Stomach smooth muscle (tissue), 2 donors: ENCODE results near the gene ASXL1.
"Not testable (repeated sequence)": the region's sequence is repeated elsewhere in the genome, so short reads cannot be mapped to it uniquely, and the experiment has no call there.

Experiments used
- H3K27ac ChIP-seq: one replicate; pipeline ENCODE4 v1.7.0; 2013; ENCODE audit warnings: mild to moderate bottlenecking, low read length, inconsistent platforms
- H3K27me3 ChIP-seq, 2 donors: one replicate each; pipeline ENCODE4 v1.7.0; 2013; ENCODE audit warnings: low read length in 2 of 2; ENCODE audit not compliant: insufficient read depth in 2 of 2, control insufficient read depth in 1 of 2
- H3K36me3 ChIP-seq, 2 donors: one replicate each; pipeline ENCODE4 v1.7.0; 2013; ENCODE audit warnings: low read length in 2 of 2; ENCODE audit not compliant: control insufficient read depth in 2 of 2, insufficient read depth in 2 of 2
- H3K4me1 ChIP-seq: one replicate; pipeline ENCODE4 v1.7.0; 2013; ENCODE audit warnings: low read length; ENCODE audit not compliant: control insufficient read depth, insufficient read depth
- H3K4me3 ChIP-seq, 2 donors: one replicate each; pipeline ENCODE4 v1.7.0; 2013; ENCODE audit warnings: low read length in 2 of 2
- H3K9ac ChIP-seq, 2 donors: one replicate each; pipeline ENCODE4 v1.7.0; 2013; ENCODE audit warnings: low read length in 2 of 2, mild to moderate bottlenecking in 1 of 2
- H3K9me3 ChIP-seq, 2 donors: one replicate each; pipeline ENCODE4 v1.7.0; 2013; ENCODE audit warnings: low read length in 2 of 2; ENCODE audit not compliant: control insufficient read depth in 2 of 2
- donor health status: healthy.
- donor health status: Pancreatic carcinoma.

The ASXL1 gene

DNA sequence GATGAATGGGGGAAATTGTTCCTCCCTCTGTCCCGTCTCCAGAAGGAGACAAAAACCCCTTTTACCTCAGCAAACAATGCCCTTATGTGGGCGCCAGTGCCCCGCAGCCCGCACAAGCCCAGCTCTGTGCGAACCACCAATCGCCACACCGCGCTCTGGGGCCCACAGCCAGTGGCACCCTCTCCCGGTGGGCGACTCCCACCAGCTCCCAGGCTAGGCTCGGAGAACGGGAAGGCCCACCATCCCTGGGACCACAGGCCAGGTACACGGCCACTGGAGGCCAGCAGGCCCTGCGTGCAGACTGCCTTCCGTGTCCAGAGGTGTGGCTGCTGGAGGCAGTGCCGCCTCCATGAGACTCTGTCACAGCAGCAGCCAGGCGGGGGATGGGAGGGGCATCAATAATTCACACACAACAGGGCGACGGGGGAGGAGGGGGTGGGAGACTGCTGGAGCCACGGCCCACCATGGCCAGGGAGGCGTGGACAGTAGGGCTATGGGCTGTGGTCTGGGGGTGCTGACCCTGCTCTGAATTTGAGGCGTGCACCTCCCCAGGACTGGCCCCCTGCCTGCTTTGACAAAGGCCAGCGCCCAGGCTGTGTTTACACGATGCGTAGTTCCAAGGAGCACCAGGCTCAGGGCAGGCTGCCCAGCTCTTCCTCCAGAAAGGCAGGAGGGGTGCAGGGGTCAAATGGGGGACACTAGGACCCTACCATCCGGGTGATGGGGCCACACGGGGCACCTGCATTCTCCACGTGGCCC, 105.7 kb downstream of the ASXL1 start:
- Histone ChIP-seq H3K4me1 (peaks cover 65% of the 10 kb centered on the region), H3K36me3 (no peaks in the 10 kb centered on the region), H3K4me3 (peak overlapping the region in 1 of 2 donors; percentile 49), H3K27ac (peak overlapping the region; percentile 89), H3K9me3 (no peaks in the 10 kb centered on the region), H3K9ac (peak overlapping the region in 1 of 2 donors; percentile 51), H3K27me3 (no peaks in the 10 kb centered on the region)

DNA sequence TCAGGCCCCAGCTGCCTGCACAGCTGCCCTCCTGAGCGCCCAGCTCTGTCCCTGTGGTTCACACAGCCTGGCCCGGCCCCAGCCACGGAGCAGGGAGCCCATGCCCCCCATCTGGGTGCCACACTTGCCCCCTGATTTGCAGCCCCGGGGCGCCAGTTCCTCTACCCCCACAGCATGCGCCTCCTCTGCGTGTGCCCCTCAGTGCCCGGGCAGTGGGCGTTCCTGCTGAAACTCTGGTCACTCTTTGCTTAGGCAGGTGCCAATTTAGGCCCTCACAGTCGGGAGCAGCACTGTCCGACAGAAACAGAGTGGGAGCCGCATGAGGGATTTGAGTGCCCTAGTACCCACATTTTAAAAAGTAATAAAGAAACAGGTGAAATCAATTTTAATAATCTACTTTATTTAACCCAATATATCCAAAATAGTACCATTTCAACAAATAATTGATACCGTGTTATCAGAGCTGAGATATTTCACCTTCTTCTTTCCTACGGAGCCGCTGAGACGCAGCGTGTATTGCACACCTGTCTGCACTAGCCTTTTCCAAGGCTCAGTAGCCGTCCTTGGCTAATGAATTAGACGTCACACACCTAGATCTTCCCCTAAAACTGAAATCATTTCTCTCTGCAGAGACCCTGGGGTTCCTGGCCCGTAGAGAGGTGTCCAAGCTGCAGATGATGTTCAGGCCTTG, 106.4 kb downstream of the ASXL1 start:
- Histone ChIP-seq H3K27ac (peak overlapping the region; percentile 89), H3K4me3 (peak overlapping the region in 1 of 2 donors; percentile 49), H3K4me1 (peaks cover 65% of the 10 kb centered on the region), H3K9ac (no peak overlapping the region), H3K9me3 (no peaks in the 10 kb centered on the region), H3K36me3 (no peaks in the 10 kb centered on the region), H3K27me3 (no peaks in the 10 kb centered on the region)

DNA sequence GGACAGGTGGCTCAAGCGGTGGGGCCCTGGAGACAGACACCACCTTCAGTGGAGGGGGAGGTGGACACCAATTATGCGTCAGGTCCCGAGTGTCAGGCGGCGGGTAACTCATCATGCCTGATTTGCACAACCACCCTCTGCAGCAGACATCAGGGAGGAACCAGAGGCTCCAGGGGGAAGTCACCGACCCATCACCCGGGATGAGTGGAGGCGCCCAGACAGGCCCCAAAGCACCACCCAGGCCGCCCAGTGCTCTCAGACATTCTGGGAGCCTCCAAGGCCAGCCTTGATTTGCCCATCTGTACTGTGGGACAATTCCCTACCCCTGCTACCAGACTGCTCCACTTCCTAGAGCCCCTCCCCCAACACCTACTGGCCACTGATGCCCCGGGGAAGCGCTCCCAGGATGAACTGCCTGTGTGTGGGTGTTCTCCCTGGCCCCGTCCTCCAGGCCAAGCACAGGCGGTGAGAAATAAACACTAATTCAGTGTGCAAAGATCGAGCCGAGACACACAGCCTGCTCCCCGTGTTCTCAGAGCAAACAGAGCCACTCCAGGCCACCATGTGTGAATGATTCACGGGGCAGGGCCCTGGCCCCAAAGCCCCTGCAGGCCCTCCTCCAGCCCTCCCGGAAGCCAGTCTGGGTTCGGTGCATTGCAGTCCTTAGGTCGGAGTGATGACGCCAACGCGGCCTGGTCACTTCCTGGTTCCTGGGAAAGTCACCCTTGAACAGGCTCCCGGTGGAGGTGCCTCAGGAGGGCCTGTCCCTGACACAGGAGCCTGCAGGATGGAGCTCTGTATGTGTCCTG, 107.2 kb downstream of the ASXL1 start:
- no peaks in the 10 kb centered on the region for H3K27me3 ChIP-seq
- peak overlapping the region; percentile 89 for H3K27ac ChIP-seq
- peak overlapping the region in 1 of 2 donors; percentile 40 for H3K4me3 ChIP-seq
- no peaks in the 10 kb centered on the region for H3K9me3 ChIP-seq
- peaks cover 73% of the 10 kb centered on the region for H3K4me1 ChIP-seq
- H3K36me3 ChIP-seq, result no peaks in the 10 kb centered on the region
- H3K9ac ChIP-seq, result peak overlapping the region; percentile 27 to 55

DNA sequence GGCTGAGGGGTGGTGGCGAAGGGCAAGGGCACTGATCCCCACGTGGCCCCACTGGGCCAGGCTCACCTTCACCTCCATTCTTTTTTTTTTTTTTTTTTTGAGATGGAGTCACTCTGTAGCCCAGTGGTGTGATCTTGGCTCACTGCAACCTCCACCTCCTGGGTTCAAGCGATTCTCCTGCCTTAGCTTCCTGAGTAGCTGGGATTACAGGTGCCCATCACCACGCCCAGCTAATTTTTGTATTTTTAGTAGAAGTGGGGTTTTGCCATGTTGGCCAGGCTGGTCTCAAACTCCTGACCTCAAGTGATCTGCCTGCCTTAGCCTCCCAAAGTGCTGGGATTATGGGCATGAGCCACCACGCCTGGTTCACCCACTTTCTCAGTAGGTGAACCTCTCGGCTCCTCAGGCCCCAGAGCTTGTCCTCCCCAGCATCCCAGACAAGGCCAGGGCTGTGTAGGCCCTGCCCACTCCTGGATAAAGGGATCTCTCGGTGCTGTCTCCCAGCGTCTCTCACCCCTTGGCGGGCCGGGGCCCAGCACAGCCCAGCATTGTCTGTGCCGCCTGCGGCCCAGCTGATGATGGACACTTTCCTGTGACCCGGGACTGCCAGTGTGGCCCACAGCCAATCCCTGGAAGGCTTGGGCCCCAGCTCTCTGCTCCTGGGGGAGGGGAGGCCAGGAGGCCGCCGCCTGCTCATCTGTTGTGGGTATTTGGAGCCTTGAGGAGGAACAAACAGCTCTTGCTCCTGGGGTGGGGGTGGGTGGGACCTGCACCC, 108.0 kb downstream of the ASXL1 start:
- H3K4me3 ChIP-seq, result peak overlapping the region in 1 of 2 donors; percentile 40
- not testable (repeated sequence) for H3K9me3 ChIP-seq, H3K27me3 ChIP-seq, H3K36me3 ChIP-seq
- peaks cover 80% of the 10 kb centered on the region for H3K4me1 ChIP-seq
- H3K27ac ChIP-seq, result peak overlapping the region; percentile 89
- peak overlapping the region in 1 of 2 donors; percentile 55 for H3K9ac ChIP-seq

DNA sequence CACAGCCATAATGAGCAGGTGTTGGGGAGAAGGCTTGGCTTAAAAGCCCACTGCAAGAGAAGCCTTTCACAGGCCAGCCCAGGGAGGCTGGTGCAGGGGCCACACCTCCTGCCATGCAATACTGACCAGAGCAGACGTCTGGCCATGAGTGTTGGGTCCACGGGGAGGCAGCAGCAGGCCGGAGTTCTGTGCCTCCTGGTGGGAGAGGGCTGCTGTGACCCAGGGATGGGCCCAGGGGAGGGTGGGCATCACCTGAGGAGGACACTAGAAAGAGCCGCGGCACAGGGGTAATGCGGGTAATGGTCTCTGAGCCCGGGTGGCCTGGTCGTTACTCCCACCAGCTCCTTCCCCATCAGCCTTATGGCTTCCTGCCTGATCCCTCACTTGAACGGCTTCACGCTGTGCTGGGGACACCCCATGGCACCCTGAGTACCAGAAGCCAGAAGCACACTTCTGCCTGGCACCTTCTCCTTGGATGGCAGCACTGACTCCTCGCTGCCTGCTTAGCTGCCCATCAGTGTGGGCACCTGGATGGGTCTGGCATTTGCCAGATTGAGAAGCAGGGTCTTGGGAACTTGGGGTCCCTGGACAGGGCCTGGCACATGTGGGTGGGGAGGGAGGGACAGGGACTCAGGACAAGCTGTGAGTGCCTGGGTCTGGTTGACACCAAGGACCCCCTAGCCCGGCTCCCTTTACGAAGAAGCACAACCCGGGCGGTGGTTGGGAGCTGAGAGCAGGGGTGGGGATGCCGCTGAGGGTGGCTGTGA, 108.8 kb downstream of the ASXL1 start:
- Histone ChIP-seq H3K27me3 (no peaks in the 10 kb centered on the region), H3K4me1 (peaks cover 80% of the 10 kb centered on the region), H3K4me3 (no peak overlapping the region), H3K27ac (peak overlapping the region; percentile 89), H3K9ac (peak overlapping the region in 1 of 2 donors; percentile 36), H3K9me3 (no peaks in the 10 kb centered on the region), H3K36me3 (peaks cover 0 to 2% of the 10 kb centered on the region in 2 donors)

DNA sequence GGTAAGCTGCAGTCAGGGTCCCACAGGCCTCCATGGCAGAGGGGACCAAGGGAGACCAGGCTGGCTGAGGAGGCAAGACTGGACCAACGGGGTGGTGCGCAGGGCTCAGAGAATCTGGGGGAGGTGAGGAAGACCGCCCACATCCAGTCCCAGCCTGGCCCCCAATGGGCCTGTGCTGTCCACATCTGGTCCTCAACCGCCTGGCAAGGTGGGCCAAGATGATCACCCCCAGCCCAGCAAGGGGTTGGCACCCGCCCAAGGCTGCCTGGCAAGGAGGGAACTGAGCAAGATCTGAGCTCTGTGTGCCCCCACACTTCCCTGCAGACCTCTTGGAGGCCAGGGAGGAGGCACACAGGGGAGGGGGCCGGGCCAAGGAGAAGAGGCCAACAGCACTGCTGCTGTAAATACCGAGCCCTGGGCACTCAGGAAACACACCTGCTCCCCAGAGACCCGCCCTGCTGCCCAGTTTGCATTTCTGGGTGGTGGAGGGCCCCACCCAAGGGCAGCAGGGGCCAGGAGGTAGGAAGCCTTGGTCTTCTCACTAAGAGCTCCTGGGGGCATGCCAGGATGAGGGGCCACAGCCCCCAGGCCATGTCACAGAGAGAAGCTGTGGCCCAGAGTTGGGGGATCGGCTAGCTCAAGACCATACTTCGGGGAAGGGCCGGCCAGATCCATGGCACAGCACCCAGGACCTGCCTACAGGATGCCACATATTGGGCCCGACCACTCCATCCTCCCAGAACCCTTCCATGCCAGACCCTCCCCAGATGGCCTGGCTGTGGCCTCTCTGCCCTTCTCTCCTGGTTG, 109.6 kb downstream of the ASXL1 start:
- H3K27ac ChIP-seq, result peak overlapping the region; percentile 89
- H3K9ac ChIP-seq, result no peak overlapping the region
- no peaks in the 10 kb centered on the region for H3K27me3 ChIP-seq
- H3K9me3 ChIP-seq, result no peaks in the 10 kb centered on the region
- peaks cover 0 to 2% of the 10 kb centered on the region in 2 donors for H3K36me3 ChIP-seq
- H3K4me1 ChIP-seq, result peaks cover 79% of the 10 kb centered on the region
- no peak overlapping the region for H3K4me3 ChIP-seq

DNA sequence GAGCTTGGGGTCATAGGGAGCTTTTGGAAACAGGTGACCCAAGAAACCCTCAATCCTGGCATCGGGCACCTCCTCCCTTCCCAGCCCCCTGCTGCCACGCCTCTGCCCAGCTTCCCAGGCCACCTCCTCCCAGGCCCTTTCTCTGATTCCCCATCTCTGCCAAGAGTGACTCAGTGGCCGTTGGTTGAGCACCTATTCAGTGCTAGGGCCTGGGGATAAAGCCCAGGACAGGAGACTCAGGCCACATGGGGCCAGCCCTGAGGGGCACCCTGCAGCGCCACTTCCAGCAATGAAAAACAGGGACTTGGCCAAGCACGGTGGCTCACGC, 110.1 kb downstream of the ASXL1 start:
- Histone ChIP-seq H3K4me1 (peaks cover 79% of the 10 kb centered on the region), H3K9me3 (no peaks in the 10 kb centered on the region), H3K36me3 (peaks cover 0 to 2% of the 10 kb centered on the region in 2 donors), H3K4me3 (no peak overlapping the region), H3K27me3 (no peaks in the 10 kb centered on the region), H3K9ac (no peak overlapping the region), H3K27ac (peak overlapping the region; percentile 89)

DNA sequence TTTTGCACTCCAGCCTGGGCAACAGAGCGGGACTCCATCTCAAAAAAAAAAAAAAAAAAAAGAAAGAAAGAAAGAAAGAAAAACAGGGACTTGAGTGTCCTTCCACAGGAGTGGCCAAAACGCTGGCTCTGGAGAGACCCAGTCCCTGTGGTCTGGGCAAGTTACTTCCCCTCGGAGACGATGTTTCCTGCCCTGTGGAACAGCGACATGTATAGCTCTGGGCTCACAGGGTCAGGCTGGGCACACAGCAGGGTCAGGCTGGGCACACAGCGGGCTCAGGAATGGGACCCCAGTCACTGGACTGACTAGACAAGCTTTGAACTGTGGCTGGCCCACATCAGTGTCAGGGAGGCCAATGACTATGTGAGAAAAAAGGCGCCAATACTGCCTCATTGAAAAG, 110.7 kb downstream of the ASXL1 start:
- no peak overlapping the region for H3K27ac ChIP-seq
- H3K36me3 ChIP-seq, result peaks cover 0 to 2% of the 10 kb centered on the region in 2 donors
- H3K4me3 ChIP-seq, result no peak overlapping the region
- peaks cover 79% of the 10 kb centered on the region for H3K4me1 ChIP-seq
- no peaks in the 10 kb centered on the region for H3K27me3 ChIP-seq
- no peaks in the 10 kb centered on the region for H3K9me3 ChIP-seq
- no peak overlapping the region for H3K9ac ChIP-seq

DNA sequence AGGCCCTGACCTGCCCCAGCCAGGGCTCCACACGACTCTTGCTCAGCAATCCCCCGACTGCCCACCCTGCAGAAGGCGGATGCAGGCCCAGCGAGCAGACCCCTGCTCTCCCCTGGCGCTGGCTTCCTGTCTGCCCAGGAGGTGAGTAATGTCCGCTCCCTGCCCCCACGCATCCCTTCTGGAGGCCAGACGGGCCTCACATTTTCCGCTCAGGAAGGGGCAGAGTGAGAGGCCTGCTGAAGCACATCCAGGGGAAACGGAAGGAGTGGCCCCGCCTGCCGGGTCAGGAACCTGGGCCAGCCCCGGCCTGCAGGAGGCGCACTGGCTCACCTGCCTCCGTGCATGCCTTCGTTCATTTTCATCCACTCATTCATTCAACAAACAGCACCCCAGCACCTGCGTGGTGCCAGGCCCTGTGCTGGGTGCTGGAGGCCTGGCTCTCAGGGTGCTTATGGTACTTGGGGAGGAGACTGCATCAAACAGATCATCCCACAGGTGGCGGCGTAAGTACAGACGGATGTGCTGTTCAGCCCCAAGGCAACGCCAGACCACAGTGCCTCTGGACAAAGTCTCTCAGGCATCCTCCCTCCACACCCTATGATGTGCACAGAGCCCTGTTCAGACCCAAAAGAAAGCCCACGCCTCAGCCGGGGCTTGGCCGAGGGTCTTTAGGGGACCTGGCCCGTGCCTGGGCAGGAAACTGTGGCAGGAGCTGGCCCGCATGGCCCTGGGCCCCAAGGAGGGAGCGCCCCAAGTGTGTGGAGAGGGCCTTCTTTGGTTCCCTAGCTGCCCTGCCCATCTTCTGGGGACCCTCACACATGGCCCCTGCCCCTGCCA, 112.1 kb downstream of the ASXL1 start:
- H3K9ac ChIP-seq, result no peak overlapping the region
- H3K4me3 ChIP-seq, result peak overlapping the region in 1 of 2 donors; percentile 22
- H3K4me1 ChIP-seq, result peaks cover 79% of the 10 kb centered on the region
- H3K27me3 ChIP-seq, result no peaks in the 10 kb centered on the region
- peaks cover 0 to 2% of the 10 kb centered on the region in 2 donors for H3K36me3 ChIP-seq
- H3K9me3 ChIP-seq, result no peaks in the 10 kb centered on the region
- peak overlapping the region; percentile 49 for H3K27ac ChIP-seq
